HG03469 (cell line): Measurements from ENCODE around the gene RFX8.

ENCODE experiments used
- ATAC-seq: cut with Tn5 transposase; IDR thresholded peaks from one replicate; pipeline ENCODE4 v1.9.1; 2021; ENCODE audit warnings: mild to moderate bottlenecking, moderate library complexity, moderate number of reproducible peaks; ENCODE audit not compliant: unreplicated experiment

The RFX8 gene

DNA sequence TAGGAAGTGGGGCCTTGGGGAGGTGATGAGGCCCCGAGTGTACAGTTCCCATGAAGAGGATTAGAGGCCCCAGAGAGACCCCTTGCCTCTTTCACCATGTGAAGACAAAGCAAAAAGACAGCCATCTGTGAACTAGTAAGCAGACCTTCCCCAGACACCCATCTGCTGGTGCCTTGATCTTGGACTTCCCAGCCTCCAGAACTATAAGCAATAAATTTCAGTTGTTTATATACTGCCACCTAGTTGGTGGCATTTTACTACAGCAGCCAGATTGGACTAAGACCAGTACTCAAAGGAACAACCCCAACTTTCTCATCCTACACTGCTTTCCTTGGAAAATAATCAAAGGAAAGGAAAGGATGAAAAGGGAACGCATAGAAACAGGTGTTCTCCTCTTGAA lies 59.7 kb downstream of the RFX8 start:
- no peak for ATAC-seq

DNA sequence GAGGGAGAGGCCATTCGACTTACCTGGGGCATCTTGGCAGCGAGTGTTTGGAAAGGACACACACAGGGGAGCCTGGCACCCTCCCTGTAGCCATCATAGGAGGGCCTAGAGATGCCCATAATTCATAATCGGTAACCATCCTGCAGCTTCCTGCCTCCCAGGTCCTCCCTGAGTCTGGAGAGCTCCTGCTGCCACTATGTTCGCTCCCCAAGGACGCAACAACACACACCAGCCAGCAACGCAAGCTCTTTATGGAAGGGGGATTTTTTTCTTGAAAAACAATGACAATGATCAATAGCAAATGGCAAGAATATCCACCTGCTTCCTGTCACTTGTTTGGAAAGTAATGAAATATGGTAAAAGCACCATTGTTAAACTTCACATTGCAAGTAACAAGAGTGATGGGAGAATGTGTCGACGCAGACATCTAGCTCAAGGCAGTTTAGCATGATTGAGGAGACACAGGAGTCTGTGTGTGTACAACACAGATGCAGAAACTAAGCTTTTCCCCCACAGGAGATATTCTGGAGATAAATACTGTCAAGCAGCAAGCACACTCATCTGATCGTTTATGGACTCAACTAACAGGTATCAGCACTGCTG lies 62.7 kb downstream of the RFX8 start:
- no peak for ATAC-seq

DNA sequence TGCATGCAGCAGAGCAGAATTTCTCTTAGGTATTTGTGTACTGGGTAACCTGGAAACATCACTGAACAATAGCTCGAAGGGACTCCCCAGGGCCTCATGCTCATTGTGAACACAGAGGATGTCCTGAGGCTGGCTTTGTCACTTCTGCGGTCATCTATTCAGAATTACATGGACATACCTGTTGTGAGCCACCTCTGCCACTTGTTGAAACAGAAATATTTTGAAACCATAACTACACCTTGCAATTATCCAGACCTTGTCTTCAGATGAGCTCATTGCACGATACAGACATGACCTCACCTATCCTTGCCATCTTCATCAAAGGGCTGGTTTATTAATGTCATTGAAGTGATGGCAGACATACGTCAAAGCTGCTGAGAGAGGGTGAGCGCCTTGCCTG lies 64.2 kb downstream of the RFX8 start:
- ATAC-seq = no peak

DNA sequence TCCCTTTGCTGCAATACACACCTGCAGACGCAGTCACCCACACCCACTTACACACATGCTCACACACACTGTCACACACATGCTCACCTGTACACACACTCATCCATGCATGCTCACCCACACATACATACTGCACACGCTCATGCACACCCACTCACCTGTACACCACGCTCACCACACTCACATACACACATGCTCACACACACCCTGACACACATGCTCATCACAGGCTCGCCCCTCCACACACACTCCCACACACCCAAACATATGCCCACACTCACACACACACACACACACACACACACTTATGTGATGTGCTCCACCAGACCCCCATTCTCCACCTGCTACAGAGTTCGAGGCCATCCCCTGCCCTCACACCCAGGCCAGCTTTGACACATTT lies 64.8 kb downstream of the RFX8 start:
- ATAC-seq = no peak

DNA sequence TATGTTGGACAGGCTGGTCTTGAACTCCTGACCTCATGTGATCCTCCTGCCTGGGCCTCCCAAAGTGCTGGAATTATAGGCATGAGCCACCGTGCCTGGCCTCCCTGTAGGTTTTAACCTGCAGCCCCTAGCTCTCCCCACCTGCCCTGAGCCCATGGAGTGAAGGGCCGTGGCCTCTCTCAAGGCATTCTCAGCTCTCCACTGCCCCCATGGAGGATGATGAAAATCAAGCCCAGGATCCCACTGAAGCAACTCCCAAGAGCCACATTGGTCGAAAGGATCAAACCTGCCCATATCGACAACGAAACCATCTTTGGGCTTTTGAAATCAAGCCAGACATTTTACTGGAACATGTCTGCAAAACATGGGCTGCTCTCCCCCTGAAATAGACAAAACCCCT lies 65.2 kb downstream of the RFX8 start:
- ATAC-seq = no peak

DNA sequence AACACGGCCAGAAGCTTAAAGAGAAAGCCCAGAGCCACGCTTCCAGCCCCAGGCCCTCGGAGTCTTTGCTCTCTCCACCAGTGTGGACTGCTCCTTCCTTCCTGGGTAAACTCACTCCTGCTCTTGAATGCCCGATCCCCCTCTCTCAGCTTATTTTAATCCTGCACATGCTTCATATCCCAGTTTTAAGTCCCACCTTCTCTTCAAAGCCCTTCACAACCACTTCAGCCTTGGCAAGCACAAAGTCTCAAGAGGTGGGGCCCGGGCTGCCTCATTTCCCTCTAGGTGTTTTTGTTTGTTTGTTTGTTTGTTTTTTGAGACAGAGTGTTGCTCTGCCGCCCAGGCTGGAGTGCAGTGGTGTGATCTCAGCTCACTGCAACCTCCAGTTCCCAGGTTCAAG lies 66.0 kb downstream of the RFX8 start:
- ATAC-seq = no peak

DNA sequence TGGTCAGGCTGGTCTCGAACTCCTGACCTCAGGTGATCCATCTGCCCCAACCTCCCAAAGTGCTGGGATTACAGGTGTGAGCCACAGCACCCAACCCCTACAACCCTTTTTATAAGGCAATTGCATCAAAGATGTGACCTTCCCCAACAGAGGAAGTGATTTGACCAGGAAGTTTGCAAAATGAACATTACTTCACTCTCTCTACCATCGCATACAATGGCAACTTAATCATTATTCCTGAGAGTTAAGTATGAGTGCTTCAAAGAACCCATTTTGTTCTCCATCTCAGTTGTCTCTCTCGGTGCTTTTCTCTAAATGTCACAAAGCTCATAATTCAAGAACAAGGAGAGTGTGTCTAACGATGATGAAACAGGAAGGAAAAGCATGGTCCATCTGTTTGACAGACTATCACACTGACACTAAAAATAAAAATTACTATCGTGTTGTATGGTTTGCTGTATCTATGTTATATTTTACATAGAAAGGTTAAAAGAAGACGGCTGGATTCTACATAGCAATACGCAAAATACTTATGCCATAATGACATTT lies 69.5 kb downstream of the RFX8 start:
- ATAC-seq = no peak

DNA sequence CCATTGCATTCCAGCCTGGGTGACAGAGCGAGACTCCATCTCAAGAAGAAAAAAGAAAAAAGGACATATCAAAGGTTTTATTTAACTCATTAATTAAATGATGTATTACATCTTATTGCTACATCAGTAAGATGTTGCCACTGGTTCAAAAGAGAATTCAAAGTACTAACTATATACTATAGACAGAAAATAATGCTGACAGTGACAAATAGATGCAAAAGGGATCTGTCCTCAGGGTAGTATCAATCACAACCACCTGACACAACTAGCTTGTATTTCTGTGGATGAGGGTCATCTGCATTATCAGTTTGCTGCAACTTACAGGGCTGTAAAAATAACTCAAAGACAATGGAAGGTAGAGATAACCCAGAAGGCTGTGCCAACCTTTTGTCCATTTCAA lies 71.2 kb downstream of the RFX8 start:
- ATAC-seq = no peak

DNA sequence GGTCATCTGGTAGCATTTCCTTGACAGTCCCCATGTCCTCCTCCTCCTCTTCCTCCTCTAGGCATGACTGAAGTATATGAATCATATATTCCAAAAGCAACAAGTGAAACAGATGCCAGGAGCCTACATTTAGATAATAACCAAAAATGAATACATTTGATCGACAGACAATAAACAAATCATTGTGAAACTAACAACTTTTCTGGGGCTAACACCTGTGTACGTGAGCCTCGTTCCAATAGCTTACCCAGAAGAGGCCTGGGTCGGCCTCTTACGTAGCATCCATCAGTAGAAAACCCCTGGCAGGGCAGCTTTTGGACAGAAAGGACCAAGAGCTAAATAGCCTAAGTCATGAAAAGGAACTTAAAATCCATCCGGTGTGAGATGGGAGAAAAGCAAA lies 72.3 kb downstream of the RFX8 start:
- no peak for ATAC-seq

DNA sequence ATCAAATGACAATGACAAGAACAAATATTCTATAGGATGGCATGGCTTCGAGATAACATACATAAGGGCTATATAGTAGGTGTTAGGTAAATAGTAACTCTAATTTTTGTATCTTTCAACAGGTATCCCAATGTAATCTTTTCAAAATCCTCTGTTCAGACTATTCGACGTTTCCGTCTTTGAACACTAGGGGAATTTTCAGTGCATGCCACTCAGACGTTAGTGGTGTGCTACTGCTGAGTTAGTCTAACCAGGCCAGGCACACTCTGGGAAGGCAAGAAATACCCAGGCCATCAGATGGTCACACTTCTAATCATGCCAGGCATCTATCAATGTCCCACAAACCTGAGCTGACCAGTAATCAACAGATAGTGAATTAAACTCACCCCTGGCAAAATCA lies 73.0 kb downstream of the RFX8 start:
- ATAC-seq = no peak

DNA sequence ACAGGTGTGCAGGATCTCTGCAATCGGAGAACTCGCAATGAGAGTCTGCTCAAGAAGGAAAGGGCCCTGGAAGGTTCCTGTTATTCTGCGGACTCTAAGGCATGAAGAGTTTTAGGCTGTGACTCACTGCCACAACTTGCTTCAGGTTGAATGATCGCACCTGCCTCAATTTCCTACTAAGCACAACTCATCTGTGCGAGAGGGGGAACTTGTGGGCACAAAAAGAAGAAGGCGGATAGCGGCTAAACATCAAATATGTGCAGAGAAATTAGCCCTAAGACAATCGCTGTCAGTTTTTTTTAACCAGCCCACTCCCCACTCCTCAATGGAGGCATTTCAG lies 73.6 kb downstream of the RFX8 start:
- ATAC-seq = no peak

DNA sequence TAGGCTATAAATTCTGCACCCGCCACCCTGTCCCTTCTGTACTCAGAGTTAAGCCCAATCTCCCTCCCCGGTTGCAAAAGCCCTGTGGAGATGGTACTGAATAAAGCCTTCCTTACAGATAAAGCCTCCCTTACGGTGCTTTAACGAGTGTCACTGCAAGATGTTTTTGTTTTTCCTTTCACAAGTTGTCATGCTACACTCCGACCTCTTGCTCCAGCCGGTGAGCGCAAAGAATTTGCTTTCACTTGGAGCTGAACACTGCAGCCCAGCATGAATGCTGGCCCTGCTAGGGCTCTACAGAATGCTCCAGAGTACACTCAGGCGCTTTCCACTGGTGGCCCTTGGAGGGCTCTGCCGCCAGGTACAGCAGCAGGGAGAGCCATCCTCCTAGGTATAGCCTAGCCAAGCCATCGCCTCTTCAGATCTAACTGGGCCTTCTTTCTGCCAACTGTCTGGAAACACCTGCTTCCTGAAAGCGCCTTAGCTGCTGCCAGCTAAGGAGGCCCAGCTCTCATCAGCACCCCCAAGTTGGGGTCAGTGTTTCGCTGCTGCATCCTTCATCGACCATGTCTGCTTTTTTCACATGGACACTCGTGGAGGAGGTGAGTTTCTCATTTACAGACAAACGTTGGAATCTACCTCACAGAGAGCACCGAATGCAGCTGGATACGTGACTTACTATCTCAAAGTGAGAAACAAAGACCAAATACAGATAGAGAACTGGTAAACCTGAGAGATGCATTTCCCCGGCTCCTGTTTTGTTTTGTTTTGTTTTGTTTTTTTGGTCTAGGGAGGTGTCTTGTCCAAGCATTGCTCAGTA lies 74.2 kb downstream of the RFX8 start:
- no peak for ATAC-seq

DNA sequence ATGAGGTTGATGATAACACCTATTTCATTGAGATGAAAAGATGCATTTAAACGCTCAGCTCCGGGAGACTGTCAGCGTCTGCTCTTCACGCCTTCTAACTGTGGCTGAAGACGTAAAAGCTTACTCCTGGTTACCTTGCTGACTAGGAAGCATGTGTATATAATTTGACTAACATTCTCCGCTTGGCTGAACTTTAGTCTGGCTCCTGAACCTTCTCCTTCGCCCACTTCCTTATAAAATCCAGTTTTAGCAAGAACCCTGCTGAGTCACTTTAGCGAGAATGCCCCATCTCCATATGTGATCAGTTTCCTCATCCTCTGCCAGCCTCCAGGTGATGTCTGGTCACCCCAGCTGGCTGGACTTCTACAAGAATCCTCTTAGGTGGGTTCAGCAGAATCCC lies 74.9 kb downstream of the RFX8 start:
- no peak for ATAC-seq

DNA sequence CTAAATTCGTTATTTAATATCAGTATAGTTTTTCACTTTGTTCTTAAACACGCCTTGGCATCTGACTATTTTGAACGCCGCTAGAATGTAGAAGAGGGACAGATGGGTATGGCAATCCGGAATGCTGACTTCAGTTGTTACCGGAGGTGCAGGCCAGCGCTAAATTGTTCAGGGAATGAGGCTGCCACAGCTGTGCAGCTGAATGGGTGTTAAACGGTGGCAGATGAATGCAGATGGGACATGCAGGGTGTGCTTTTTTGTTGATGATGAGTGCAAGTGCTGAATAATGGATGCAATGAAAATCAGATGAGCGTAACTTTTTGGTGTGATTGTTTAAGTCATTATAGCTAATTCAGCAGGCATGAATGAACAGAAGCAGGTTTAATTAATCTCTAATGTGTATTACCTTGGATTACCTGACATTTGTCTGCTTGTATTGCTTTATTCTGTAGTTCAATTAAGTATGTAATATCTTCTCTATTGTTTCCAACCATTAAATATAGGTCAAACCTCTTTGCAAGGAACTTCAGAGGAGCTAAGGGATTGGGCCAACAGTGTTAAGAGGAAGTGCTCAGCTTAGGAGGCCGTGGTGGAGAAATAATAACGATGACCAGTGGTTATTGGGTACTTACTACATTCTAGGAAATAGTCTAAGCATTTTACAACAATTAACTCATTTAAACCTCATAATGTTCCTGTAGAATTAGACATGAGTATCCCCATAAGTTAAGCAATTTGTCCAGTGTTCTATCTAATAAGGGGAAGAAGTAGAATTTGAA lies 75.7 kb downstream of the RFX8 start:
- no peak for ATAC-seq

DNA sequence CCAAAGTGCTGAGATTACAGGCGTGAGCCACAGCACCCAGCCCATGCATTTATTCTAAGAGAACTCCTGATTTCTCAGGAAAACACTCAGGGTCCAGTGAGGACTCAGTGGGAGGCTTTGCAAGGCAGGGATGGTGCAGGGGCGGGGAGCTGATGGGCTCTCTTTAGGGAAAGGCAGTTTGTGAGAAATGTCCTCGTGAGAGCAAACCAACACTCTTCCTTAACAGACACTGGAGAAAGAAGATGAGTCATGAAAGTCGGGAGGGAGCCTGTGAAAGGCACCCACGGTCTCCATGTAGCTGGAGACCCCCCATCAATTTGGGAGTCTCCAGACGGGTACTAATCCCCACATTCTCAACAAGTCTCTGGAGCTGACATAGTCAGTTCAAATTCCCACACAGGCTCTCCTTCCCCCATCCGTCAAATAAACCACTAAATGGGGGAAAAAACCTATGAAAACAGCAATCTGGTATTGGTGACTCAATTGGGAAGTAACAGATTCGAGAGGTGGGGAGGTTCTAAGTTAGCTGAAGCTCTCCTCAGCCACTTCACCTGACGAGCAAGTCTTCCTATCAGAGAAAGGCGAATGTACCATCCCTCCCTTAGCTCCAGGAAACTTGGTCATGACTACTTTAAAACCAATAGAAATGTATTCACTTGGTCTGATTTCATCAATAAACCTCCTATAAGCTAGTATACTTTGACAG lies 76.6 kb downstream of the RFX8 start:
- ATAC-seq = no peak

DNA sequence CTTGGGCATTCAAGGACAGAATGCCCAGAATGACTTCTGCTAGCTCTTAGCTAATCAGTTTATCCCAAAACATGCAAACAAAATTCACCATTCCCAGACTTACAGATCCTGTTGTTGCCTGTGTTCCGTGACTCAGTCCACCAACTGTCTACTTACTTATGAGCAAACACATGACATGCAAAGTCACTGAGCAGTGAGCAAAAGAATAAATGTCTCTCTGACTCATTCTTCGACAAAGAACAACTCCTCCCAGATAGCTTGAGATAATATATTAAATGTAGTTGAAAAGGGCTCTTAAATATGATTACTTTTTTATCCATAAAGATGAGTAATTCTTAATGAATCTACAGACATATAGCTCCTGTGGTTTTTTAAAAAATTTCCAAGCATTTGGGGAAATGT lies 78.6 kb downstream of the RFX8 start:
- ATAC-seq = no peak

DNA sequence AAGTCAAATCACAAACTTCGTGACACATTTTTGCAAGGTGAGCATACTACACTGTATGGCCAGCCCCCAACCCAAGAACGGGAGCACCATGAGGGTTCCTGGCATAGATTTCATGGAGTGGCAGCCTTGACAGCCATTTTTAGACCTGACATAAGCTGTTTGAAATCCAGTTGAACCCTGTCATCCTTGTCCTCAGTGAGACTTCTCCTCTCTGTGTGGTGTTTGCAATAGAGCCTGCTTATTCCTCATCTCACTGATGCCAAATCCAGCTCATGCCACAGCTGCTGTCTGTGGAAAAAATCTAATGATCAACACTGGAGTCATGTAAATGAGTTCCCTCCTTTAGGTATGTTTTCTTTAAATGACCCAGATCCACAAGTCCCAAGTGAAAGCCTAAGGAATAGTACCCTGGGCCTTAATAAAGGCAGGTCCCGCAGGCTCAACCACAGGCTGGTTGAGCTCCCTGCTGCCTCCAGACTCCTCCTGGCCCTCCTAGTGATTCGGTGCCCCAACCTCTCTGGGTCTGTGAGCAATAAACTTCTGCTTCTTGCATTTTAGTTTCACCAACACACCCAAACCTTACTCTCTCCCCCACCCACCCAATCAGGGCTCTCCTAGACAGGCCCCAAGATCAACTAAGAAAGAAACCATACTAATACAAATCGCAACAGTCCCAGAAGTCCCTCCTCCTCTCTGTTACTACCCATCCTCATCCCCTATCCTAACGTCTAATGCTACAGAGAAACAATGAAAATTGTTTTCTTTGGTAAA lies 79.2 kb downstream of the RFX8 start:
- ATAC-seq = no peak

DNA sequence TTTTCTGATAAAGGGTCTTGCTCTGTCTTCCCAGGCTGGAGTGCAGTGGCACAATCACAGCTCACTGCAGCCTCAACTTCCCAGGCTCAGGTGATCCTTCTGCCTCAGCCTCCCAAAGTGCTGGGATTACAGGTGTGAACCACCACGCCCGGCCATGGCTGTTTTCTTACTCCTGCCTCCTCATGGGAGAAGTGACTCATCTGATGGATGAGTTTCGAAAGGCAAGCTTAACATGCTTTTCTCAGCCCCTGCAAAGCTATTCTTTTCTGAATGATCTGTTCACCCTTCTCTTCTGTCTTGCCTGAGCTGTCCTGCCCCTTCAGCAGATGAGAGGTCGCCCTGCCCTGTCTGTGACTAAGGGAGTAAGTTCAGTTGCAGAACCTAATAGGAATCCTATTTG lies 86.7 kb downstream of the RFX8 start:
- no peak for ATAC-seq

DNA sequence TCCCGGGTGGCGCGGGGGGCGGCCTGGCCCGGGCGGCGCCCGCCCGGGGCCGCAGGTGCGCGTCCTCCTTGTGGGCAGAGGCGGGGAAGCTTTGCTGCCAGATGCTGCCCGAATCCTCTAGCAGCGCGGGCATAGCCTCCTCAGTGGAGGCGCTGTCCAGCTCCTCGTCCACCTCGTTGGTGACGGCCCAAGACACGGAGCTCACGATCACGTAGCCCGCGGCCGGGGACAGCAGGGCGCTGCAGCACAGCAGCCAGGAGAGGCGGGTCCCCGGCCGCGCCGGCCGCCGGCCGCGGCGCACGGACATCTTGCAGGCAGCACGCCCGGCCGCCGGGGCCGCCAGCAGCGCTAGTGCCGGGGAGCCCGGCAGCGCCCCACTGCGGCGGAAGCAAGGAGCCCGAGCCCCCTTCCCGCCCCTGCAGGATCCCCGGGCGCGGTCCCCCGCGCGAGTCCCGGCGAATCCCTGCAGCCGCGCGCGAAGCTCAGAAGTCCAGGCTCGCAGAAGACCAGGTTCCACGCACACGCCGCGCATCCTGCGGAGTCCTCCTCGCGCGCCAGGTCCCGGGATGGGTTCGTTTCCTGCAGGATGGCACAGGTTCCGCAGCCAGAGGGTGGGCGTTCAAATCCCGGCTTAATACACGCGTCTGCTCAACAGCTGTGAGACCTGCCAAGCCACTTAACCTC lies 87.6 kb downstream of the RFX8 start, which contains the start of gene CREG2:
Gene CREG2 (minus strand): TSS at position 353 of the 684 bp plus-strand sequence. CDS start 46 bp downstream, at position 307.
- no peak for ATAC-seq
